Testis (tissue), 3 donors: Measurements from ENCODE around the gene TSC22D4. TPM values are rescaled to one million over a fixed set of nuclear protein-coding genes. Genes with fewer than 3 reads are reported as not detected.

Experiments
- DNase-seq: peaks from one replicate; pipeline ENCODE4 v3.0.0-alpha.2; 2019
- H3K27ac ChIP-seq, 2 donors: fragments of 200-600 bp; sonication (generic); one replicate each; pipeline ENCODE4 v1.5.1; 2019
- H3K27me3 ChIP-seq: fragments of 200-600 bp; sonication (generic); one replicate; pipeline ENCODE4 v1.5.1; 2019
- H3K36me3 ChIP-seq: fragments of 200-600 bp; sonication (generic); one replicate; pipeline ENCODE4 v1.5.1; 2017; ENCODE audit warnings: low read depth; ENCODE audit errors: missing control alignments
- H3K4me1 ChIP-seq: fragments of 200-600 bp; sonication (generic); one replicate; pipeline ENCODE4 v1.5.1; 2019
- H3K4me3 ChIP-seq, 2 donors: fragments of 200-600 bp; sonication (generic); one replicate each; pipeline ENCODE4 v1.5.1; 2017 to 2019
- H3K9me3 ChIP-seq: fragments of 200-600 bp; sonication (generic); one replicate; pipeline ENCODE4 v1.5.1; 2017
- CTCF ChIP-seq, 3 experiments: fragments of 450-650 bp in 2 of 3; fragments of 200-600 bp in 1 of 3; sonication (generic) in 1 of 3; IDR thresholded peaks; one replicate each; pipeline ENCODE4 v1.5.1; 2016 to 2019; ENCODE audit warnings: antibody characterized with exemption in 3 of 3, mild to moderate bottlenecking in 2 of 3, moderate library complexity in 1 of 3
- POLR2A ChIP-seq: fragments of 450-650 bp; IDR thresholded peaks from one replicate; pipeline ENCODE4 v1.6.1; 2017; ENCODE audit warnings: antibody characterized with exemption, mild to moderate bottlenecking, moderate library complexity
- WGBS, 2 donors: methylation state at CpG; one replicate each; pipeline ENCODE4 v1.1.5; 2018; 5-methylcytosine and 5-hydroxymethylcytosine counted together
- intact Hi-C: fragments of 100-400 bp; cut with DNase I; formaldehyde crosslinking; loops from one replicate; pipeline ENCODE4 v1.15.1; 2023; ENCODE audit warnings: low total_unique reads
- polyA plus RNA-seq: library from polyadenylated mRNA; stranded (reverse); fragments of 350-450 nt; fragmentation: Illumina TruSeq; extraction: RNeasy Lipid Tissue Mini Kit (QIAGEN cat#74804); gene quantifications from one replicate; pipeline ENCODE4 v1.2.3, GENCODE V29; 2014; ENCODE audit warnings: low read depth, low replicate concordance; ENCODE audit not compliant: insufficient read depth
- total RNA-seq, 2 donors: library from RNA; depleted of rRNA; stranded (reverse); fragments of >200 nt; gene quantifications; one replicate each; pipeline ENCODE4 v1.2.3, GENCODE V29; 2016

TSC22D4 gene
- total and polyA plus RNA-seq, 3 donors from 2014 or later = 57.4 to 165 (median 135) TPM

- TF ChIP-seq CTCF (IDR thresholded peaks at IDR 0.05) (peak; percentile 54 to 59 (median 56)), POLR2A (no peak)
- Histone ChIP-seq H3K36me3 (no peaks in the 10 kb centered on the region), H3K9me3 (no peaks in the 10 kb centered on the region), H3K27ac (peak overlapping the region; percentile 63 to 80), H3K27me3 (no peaks in the 10 kb centered on the region), H3K4me3 (no peak overlapping the region), H3K4me1 (peaks cover 24% of the 10 kb centered on the region)
- intact Hi-C loops = loop anchor here (5.0 kb wide), 1 partner anchor 226 kb away; the partner anchor contains the start of gene GIGYF1
- peak; percentile 89 for DNase-seq
- WGBS, 2 donors = 29 to 30% methylated on average over 5 to 17 of the region's 17 CpGs
These were observed 13.2 kb downstream of the TSC22D4 start for GRCh38 chr7:100465702-100466311.

DNA sequence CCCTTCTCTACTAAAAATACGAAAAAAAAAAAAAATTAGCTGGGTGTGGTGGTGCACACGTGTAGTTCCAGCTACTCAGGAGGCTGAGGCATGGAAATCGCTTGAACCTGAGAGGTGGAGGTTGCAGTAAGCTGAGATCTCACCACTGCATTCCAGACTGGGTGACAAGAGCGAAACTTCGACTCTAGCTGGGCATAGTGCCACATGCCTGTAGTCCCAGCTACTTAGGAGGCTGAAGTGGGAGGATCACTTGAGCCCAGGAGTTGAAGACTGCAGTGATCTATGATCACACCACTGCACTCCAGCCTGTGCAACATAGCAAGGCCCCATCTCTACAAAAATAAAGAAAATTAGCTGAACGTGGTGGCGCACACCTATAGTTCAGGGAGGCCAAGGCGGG lies 13.7 kb downstream of the TSC22D4 start:
- peak overlapping the region; percentile 50 to 63 for H3K27ac ChIP-seq
- peak; percentile 60 for DNase-seq
- intact Hi-C loops = loop anchor here (5.0 kb wide), 1 partner anchor 227 kb away; the partner anchor contains the start of gene GIGYF1

DNA sequence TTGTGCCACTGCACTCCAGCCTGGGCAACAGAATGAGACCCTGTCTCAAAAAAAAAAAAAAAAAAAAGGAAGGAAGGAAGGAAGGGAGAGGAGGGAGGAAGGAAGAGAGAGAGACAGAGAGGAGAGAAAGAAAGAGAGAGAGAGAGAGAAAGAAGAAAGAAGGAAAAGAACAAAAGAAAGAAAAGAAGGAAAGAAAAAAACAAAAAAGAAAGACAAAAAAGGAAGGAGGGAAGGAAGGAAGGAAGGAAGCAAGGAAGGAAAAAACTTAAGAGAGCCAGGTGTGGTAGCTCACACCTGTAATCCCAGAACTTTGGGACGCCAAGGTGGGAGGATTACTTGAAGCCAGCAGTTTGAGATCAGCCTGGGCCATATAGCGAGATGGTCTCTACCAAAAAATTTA lies 14.2 kb downstream of the TSC22D4 start:
- DNase-seq = no peak
- no peak overlapping the region for H3K4me3 ChIP-seq
- peaks cover 23% of the 10 kb centered on the region for H3K4me1 ChIP-seq
- intact Hi-C loops = loop anchor here (5.0 kb wide), 1 partner anchor 228 kb away; the partner anchor contains the start of gene GIGYF1
- TF ChIP-seq POLR2A (no peak), CTCF (IDR thresholded peaks at IDR 0.05) (no peak)
- peak overlapping the region; percentile 50 to 63 for H3K27ac ChIP-seq
- H3K27me3 ChIP-seq = no peaks in the 10 kb centered on the region
- H3K36me3 ChIP-seq = no peaks in the 10 kb centered on the region
- 89 to 100% methylated on average over 2 of the region's 2 CpGs for whole genome bisulfite sequencing, 2 donors
- no peaks in the 10 kb centered on the region for H3K9me3 ChIP-seq

More for the DNA sequence above, 13.7 kb downstream of the TSC22D4 start:
- 60 to 82% methylated on average over 8 of the region's 8 CpGs for WGBS, 2 donors
- H3K27me3 ChIP-seq = no peaks in the 10 kb centered on the region
- no peak overlapping the region for H3K4me3 ChIP-seq
- TF ChIP-seq CTCF (IDR thresholded peaks at IDR 0.05) (no peak), POLR2A (no peak)
- H3K4me1 ChIP-seq = peaks cover 24% of the 10 kb centered on the region
- H3K36me3 ChIP-seq = no peaks in the 10 kb centered on the region
- H3K9me3 ChIP-seq = no peaks in the 10 kb centered on the region

- Histone ChIP-seq H3K4me3 (no peak within 1 kb of the TSS), H3K9me3 (no peaks in the 10 kb centered on the region), H3K27ac (peak within 1 kb of the TSS; percentile 50 to 63), H3K4me1 (peaks cover 18% of the 10 kb centered on the region), H3K36me3 (no peaks in the 10 kb centered on the region), H3K27me3 (no peaks in the 10 kb centered on the region)
- DNase-seq = no peak
- no peak for TF ChIP-seq POLR2A
- no peak for TF ChIP-seq CTCF (IDR thresholded peaks at IDR 0.05)
- 80 to 82% methylated on average over 6 to 7 of the region's 7 CpGs for WGBS, 2 donors
- intact Hi-C loops = no loop called here
These were observed 14.8 kb downstream of the TSC22D4 start, which contains the start of gene SPACDR for GRCh38 chr7:100464210-100464660. SPACDR (minus strand) TSS chr7:100464260; CDS start chr7:100464025, 235 bp downstream.
